Measurements from ENCODE around the gene LRP8.

The LRP8 gene

DNA sequence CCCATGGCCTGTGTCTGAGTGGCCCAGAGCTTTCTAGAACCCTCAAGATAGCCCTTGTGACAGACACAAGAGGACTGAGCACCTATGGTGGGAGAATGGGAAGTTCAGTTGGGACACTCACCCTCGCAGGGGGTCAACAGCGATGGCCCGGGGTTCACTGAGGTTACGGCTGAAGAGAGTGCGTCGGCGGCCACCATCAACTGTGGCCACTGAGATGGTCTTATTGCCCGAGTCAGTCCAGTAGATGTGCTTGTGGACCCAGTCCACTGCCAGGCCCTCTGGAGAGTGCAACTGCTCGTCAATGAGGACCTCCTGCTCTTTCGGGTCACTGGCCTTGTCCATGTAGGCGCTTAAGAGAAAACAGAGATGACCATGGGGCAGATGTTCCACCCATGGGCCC, 63.8 kb downstream of the LRP8 start:
- H3K9me3 ChIP-seq (replicated peaks in 1 of 2; ENCODE audit: control insufficient read depth in 2 of 2, insufficient read depth in 1 of 2, low read depth in 1 of 2, low read length in 2 of 2) = peaks cover 0 to 2% of the 10 kb centered on the region in 2 donors
- no peaks in the 10 kb centered on the region for H3K27me3 ChIP-seq (ENCODE audit: control insufficient read depth in 3 of 3, insufficient read depth in 3 of 3, low read depth in 1 of 3, low read length in 3 of 3)
- no peak overlapping the region for H4K8ac ChIP-seq (ENCODE audit: low read depth, low read length)
- no peak overlapping the region for H3K4me2 ChIP-seq (ENCODE audit: insufficient read depth, low read length, poor library complexity, severe bottlenecking)
- no peak overlapping the region for H3K27ac ChIP-seq (replicated peaks; ENCODE audit: low read length)
- no peak overlapping the region for H2AK5ac ChIP-seq (ENCODE audit: low read depth, low read length)
- no peaks in the 10 kb centered on the region for H3K79me1 ChIP-seq (ENCODE audit: low read depth, low read length)
- H2AFZ ChIP-seq (ENCODE audit: low read length) = no peak overlapping the region
- WGBS, 2 donors (ENCODE audit: extremely low coverage in 2 of 2, insufficient read length in 2 of 2, insufficient replicate concordance in 1 of 2) = no CpG with 5 or more reads among the region's 11 CpGs
- no peak overlapping the region for H3K4me3 ChIP-seq (ENCODE audit: low read length in 2 of 2)
- no peak overlapping the region for H3K14ac ChIP-seq (ENCODE audit: low read length)
- no peak overlapping the region for H2BK120ac ChIP-seq (ENCODE audit: low read depth, low read length)
- no peak overlapping the region for H2BK12ac ChIP-seq (ENCODE audit: low read length)
- H3K4me1 ChIP-seq (ENCODE audit: control insufficient read depth in 2 of 2, insufficient read depth in 1 of 2, low read depth in 1 of 2, low read length in 2 of 2) = no peaks in the 10 kb centered on the region
- H4K91ac ChIP-seq (ENCODE audit: low read depth, low read length, poor library complexity) = no peak overlapping the region
- no peak for DNase-seq (ENCODE audit: low spot score)
- no peak overlapping the region for H3K9ac ChIP-seq (ENCODE audit: low read depth, low read length, poor library complexity)
- H3K18ac ChIP-seq (ENCODE audit: low read length) = no peak overlapping the region
- no peak overlapping the region for H2BK15ac ChIP-seq (ENCODE audit: low read length)
- H3K23ac ChIP-seq (ENCODE audit: low read depth, low read length, poor library complexity) = no peak overlapping the region
- H3K36me3 ChIP-seq (replicated peaks in 1 of 2; ENCODE audit: control insufficient read depth in 2 of 2, insufficient read depth in 2 of 2, low read length in 2 of 2) = peaks cover 74 to 97% of the 10 kb centered on the region in 2 donors
- no peak overlapping the region for H3K4ac ChIP-seq (ENCODE audit: low read length)
- peak overlapping the region; percentile 40 for H2BK5ac ChIP-seq (ENCODE audit: low read length)

DNA sequence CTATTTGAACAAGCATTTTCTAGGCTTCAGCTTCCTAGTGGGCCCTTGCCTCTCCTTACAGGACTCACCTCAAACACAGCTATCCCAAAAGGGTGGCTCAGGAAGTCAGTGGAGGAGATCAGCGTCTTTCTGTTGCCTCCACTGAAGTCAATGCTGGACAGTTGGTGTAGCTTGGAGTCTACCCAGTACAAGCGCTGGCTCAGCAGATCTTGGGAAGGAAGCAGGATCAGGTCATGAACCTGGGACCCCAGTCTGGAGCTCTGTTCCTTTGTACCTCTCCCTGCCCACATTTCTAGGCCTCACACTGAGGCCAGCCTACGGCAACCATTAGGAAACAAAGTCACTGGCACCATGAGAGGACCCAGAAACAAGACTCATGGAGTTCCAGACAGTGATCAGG, 65.9 kb downstream of the LRP8 start:
- H3K27ac ChIP-seq (replicated peaks; ENCODE audit: low read length) = no peak overlapping the region
- no peak overlapping the region for H2BK12ac ChIP-seq (ENCODE audit: low read length)
- H3K4me1 ChIP-seq (ENCODE audit: control insufficient read depth in 2 of 2, insufficient read depth in 1 of 2, low read depth in 1 of 2, low read length in 2 of 2) = no peaks in the 10 kb centered on the region
- H3K27me3 ChIP-seq (ENCODE audit: control insufficient read depth in 3 of 3, insufficient read depth in 3 of 3, low read depth in 1 of 3, low read length in 3 of 3) = no peaks in the 10 kb centered on the region
- no peak overlapping the region for H2BK120ac ChIP-seq (ENCODE audit: low read depth, low read length)
- H2BK5ac ChIP-seq (ENCODE audit: low read length) = no peak overlapping the region
- no peaks in the 10 kb centered on the region for H3K79me1 ChIP-seq (ENCODE audit: low read depth, low read length)
- H4K8ac ChIP-seq (ENCODE audit: low read depth, low read length) = no peak overlapping the region
- H3K14ac ChIP-seq (ENCODE audit: low read length) = no peak overlapping the region
- H3K9ac ChIP-seq (ENCODE audit: low read depth, low read length, poor library complexity) = no peak overlapping the region
- no peak overlapping the region for H3K18ac ChIP-seq (ENCODE audit: low read length)
- no peak overlapping the region for H3K4ac ChIP-seq (ENCODE audit: low read length)
- WGBS, 2 donors (ENCODE audit: extremely low coverage in 2 of 2, insufficient read length in 2 of 2, insufficient replicate concordance in 1 of 2) = no CpG with 5 or more reads among the region's 3 CpGs
- peaks cover 71 to 100% of the 10 kb centered on the region in 2 donors for H3K36me3 ChIP-seq (replicated peaks in 1 of 2; ENCODE audit: control insufficient read depth in 2 of 2, insufficient read depth in 2 of 2, low read length in 2 of 2)
- H2AFZ ChIP-seq (ENCODE audit: low read length) = no peak overlapping the region
- no peak overlapping the region for H2BK15ac ChIP-seq (ENCODE audit: low read length)
- DNase-seq (ENCODE audit: low spot score) = no peak
- H4K91ac ChIP-seq (ENCODE audit: low read depth, low read length, poor library complexity) = no peak overlapping the region
- H3K9me3 ChIP-seq (replicated peaks in 1 of 2; ENCODE audit: control insufficient read depth in 2 of 2, insufficient read depth in 1 of 2, low read depth in 1 of 2, low read length in 2 of 2) = no peaks in the 10 kb centered on the region
- no peak overlapping the region for H2AK5ac ChIP-seq (ENCODE audit: low read depth, low read length)
- H3K23ac ChIP-seq (ENCODE audit: low read depth, low read length, poor library complexity) = no peak overlapping the region
- H3K4me3 ChIP-seq (ENCODE audit: low read length in 2 of 2) = no peak overlapping the region
- H3K4me2 ChIP-seq (ENCODE audit: insufficient read depth, low read length, poor library complexity, severe bottlenecking) = no peak overlapping the region

DNA sequence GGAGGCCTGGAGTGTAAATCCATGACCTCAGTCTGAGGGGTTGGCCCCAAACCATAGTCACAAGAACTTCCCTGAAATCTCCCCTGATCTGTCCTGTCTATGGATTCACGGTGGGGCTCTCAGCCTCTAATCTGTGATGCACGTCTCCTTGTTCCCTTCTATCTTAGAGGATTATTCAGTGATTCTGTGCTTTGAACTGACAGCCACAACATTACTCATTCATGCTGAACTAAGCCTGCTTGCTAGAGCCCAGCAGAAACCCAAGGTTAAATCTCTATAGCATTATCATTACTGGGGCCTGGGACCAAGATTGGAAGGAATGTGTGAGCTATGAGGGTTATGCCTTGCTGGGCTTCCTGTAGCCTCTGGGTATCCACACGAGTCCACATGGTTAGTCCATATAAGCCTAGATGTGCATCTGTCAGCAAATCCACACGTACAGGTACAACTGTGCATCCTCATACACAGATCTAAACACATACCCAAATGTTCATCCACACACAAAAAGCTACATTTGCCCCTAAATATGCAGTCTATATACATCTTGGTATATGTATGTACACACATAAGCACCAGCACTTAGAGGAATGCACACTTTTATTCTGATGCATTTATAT, 67.1 kb downstream of the LRP8 start:
- Histone ChIP-seq H3K27me3 (ENCODE audit: control insufficient read depth in 3 of 3, insufficient read depth in 3 of 3, low read depth in 1 of 3, low read length in 3 of 3) (no peaks in the 10 kb centered on the region), H3K36me3 (replicated peaks in 1 of 2; ENCODE audit: control insufficient read depth in 2 of 2, insufficient read depth in 2 of 2, low read length in 2 of 2) (peaks cover 71 to 100% of the 10 kb centered on the region in 2 donors), H3K27ac (replicated peaks; ENCODE audit: low read length) (no peak overlapping the region), H2BK5ac (ENCODE audit: low read length) (no peak overlapping the region), H2AFZ (ENCODE audit: low read length) (no peak overlapping the region), H3K9ac (ENCODE audit: low read depth, low read length, poor library complexity) (no peak overlapping the region), H3K4me3 (ENCODE audit: low read length in 2 of 2) (no peak overlapping the region), H3K4me1 (ENCODE audit: control insufficient read depth in 2 of 2, insufficient read depth in 1 of 2, low read depth in 1 of 2, low read length in 2 of 2) (no peaks in the 10 kb centered on the region), H3K9me3 (replicated peaks in 1 of 2; ENCODE audit: control insufficient read depth in 2 of 2, insufficient read depth in 1 of 2, low read depth in 1 of 2, low read length in 2 of 2) (no peaks in the 10 kb centered on the region), H3K4me2 (ENCODE audit: insufficient read depth, low read length, poor library complexity, severe bottlenecking) (no peak overlapping the region), H2BK120ac (ENCODE audit: low read depth, low read length) (no peak overlapping the region), H4K91ac (ENCODE audit: low read depth, low read length, poor library complexity) (no peak overlapping the region), H2AK5ac (ENCODE audit: low read depth, low read length) (no peak overlapping the region), H3K18ac (ENCODE audit: low read length) (no peak overlapping the region), H2BK15ac (ENCODE audit: low read length) (no peak overlapping the region), H2BK12ac (ENCODE audit: low read length) (no peak overlapping the region), H3K23ac (ENCODE audit: low read depth, low read length, poor library complexity) (no peak overlapping the region), H4K8ac (ENCODE audit: low read depth, low read length) (no peak overlapping the region), H3K4ac (ENCODE audit: low read length) (no peak overlapping the region), H3K79me1 (ENCODE audit: low read depth, low read length) (no peaks in the 10 kb centered on the region), H3K14ac (ENCODE audit: low read length) (no peak overlapping the region)
- DNase-seq (ENCODE audit: low spot score) = no peak
- no CpG with 5 or more reads among the region's 4 CpGs for WGBS, 2 donors (ENCODE audit: extremely low coverage in 2 of 2, insufficient read length in 2 of 2, insufficient replicate concordance in 1 of 2)

DNA sequence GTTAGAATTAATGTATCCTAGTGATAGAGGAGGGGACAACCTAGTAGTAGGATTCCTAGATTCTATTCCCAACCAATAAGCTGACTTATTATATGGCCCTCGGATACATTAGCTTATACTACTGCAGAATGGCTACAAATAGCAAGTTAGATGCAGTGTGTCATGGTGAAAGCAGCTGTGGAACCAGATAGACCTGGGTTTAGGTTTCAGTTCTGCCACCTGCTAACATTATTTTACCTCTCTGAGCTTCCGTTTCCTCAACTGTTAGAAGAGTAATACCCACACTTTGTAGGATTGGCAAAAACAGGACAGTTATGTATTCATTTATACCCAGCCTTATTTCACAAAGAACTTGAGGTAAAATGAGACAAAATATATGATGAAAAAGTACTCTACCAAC, 67.9 kb downstream of the LRP8 start:
- no peaks in the 10 kb centered on the region for H3K79me1 ChIP-seq (ENCODE audit: low read depth, low read length)
- DNase-seq (ENCODE audit: low spot score) = no peak
- no peak overlapping the region for H3K14ac ChIP-seq (ENCODE audit: low read length)
- no peaks in the 10 kb centered on the region for H3K27me3 ChIP-seq (ENCODE audit: control insufficient read depth in 3 of 3, insufficient read depth in 3 of 3, low read depth in 1 of 3, low read length in 3 of 3)
- H2AFZ ChIP-seq (ENCODE audit: low read length) = no peak overlapping the region
- no peaks in the 10 kb centered on the region for H3K9me3 ChIP-seq (replicated peaks in 1 of 2; ENCODE audit: control insufficient read depth in 2 of 2, insufficient read depth in 1 of 2, low read depth in 1 of 2, low read length in 2 of 2)
- no peak overlapping the region for H3K4ac ChIP-seq (ENCODE audit: low read length)
- no peak overlapping the region for H4K91ac ChIP-seq (ENCODE audit: low read depth, low read length, poor library complexity)
- H2BK12ac ChIP-seq (ENCODE audit: low read length) = no peak overlapping the region
- peaks cover 67 to 100% of the 10 kb centered on the region in 2 donors for H3K36me3 ChIP-seq (replicated peaks in 1 of 2; ENCODE audit: control insufficient read depth in 2 of 2, insufficient read depth in 2 of 2, low read length in 2 of 2)
- no peak overlapping the region for H2BK15ac ChIP-seq (ENCODE audit: low read length)
- no peak overlapping the region for H2AK5ac ChIP-seq (ENCODE audit: low read depth, low read length)
- H3K4me3 ChIP-seq (ENCODE audit: low read length in 2 of 2) = no peak overlapping the region
- no peak overlapping the region for H2BK120ac ChIP-seq (ENCODE audit: low read depth, low read length)
- no peak overlapping the region for H3K23ac ChIP-seq (ENCODE audit: low read depth, low read length, poor library complexity)
- no peaks in the 10 kb centered on the region for H3K4me1 ChIP-seq (ENCODE audit: control insufficient read depth in 2 of 2, insufficient read depth in 1 of 2, low read depth in 1 of 2, low read length in 2 of 2)
- H3K27ac ChIP-seq (replicated peaks; ENCODE audit: low read length) = no peak overlapping the region
- no peak overlapping the region for H4K8ac ChIP-seq (ENCODE audit: low read depth, low read length)
- no peak overlapping the region for H3K18ac ChIP-seq (ENCODE audit: low read length)
- H2BK5ac ChIP-seq (ENCODE audit: low read length) = no peak overlapping the region
- H3K4me2 ChIP-seq (ENCODE audit: insufficient read depth, low read length, poor library complexity, severe bottlenecking) = no peak overlapping the region
- WGBS, 2 donors (ENCODE audit: extremely low coverage in 2 of 2, insufficient read length in 2 of 2, insufficient replicate concordance in 1 of 2) = no CpG with 5 or more reads among the region's 2 CpGs
- H3K9ac ChIP-seq (ENCODE audit: low read depth, low read length, poor library complexity) = no peak overlapping the region

All from neuronal stem cell (in vitro differentiated cells).